Measurements from ENCODE around the gene HBQ1.
"Not testable (repeated sequence)": the region's sequence is repeated elsewhere in the genome, so short reads cannot be mapped to it uniquely, and the experiment has no call there.

DNA sequence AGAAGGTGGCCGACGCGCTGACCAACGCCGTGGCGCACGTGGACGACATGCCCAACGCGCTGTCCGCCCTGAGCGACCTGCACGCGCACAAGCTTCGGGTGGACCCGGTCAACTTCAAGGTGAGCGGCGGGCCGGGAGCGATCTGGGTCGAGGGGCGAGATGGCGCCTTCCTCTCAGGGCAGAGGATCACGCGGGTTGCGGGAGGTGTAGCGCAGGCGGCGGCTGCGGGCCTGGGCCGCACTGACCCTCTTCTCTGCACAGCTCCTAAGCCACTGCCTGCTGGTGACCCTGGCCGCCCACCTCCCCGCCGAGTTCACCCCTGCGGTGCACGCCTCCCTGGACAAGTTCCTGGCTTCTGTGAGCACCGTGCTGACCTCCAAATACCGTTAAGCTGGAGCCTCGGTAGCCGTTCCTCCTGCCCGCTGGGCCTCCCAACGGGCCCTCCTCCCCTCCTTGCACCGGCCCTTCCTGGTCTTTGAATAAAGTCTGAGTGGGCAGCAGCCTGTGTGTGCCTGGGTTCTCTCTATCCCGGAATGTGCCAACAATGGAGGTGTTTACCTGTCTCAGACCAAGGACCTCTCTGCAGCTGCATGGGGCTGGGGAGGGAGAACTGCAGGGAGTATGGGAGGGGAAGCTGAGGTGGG lies 6.9 kb upstream of the HBQ1 start:
- TF ChIP-seq, protein P1, sequence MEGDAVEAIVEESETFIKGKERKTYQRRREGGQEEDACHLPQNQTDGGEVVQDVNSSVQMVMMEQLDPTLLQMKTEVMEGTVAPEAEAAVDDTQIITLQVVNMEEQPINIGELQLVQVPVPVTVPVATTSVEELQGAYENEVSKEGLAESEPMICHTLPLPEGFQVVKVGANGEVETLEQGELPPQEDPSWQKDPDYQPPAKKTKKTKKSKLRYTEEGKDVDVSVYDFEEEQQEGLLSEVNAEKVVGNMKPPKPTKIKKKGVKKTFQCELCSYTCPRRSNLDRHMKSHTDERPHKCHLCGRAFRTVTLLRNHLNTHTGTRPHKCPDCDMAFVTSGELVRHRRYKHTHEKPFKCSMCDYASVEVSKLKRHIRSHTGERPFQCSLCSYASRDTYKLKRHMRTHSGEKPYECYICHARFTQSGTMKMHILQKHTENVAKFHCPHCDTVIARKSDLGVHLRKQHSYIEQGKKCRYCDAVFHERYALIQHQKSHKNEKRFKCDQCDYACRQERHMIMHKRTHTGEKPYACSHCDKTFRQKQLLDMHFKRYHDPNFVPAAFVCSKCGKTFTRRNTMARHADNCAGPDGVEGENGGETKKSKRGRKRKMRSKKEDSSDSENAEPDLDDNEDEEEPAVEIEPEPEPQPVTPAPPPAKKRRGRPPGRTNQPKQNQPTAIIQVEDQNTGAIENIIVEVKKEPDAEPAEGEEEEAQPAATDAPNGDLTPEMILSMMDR (IDR thresholded peaks at IDR 0.05): not testable (repeated sequence)
- not testable (repeated sequence) for TF ChIP-seq POLR2A (IDR thresholded peaks at IDR 0.05)
